Stimulated activated CD4-positive, alpha-beta T cell treated with anti-CD3 and anti-CD28 coated beads, Interleukin-4, amount 100 ng/mL, for 1 hour (primary cell): ENCODE measurements around the gene PLEKHG5.

ENCODE experiments used
- DNase-seq: peaks from one replicate; pipeline ENCODE4 v3.0.0-alpha.2; 2020

The PLEKHG5 gene

GRCh38 chr1:6491480-6491962, at the start of gene PLEKHG5:
Gene PLEKHG5, minus strand, starts transcription at chr1:6491667. Its CDS starts 14,096 bp downstream, at chr1:6477571.
- no peak for DNase-seq

DNA sequence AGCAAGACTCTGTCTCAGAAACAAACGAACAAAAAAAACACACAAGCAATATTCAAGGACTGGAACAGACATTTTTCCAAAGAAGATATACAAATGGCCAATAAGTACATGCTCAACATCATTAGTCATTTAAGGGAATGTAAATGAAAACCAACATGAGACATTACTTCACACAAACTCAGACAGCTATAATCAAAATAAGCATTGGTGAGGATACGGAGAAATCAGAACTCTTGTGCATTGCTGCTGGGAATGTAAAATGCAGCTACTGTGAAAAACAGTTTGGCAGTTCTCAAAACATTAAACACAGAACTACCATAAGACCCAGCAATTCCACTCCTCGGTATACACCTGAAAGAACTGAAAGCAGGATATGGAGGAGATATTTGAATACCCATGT, 47.5 kb upstream of the PLEKHG5 start:
- DNase-seq, result no peak

- no peak for DNase-seq
Observed at GRCh38 chr1:6536291-6536690, 44.8 kb upstream of the PLEKHG5 start.

- DNase-seq, result no peak
Observed at GRCh38 chr1:6535214-6535613, 43.7 kb upstream of the PLEKHG5 start.

- DNase-seq, result no peak
Observed at GRCh38 chr1:6534248-6534822, 42.9 kb upstream of the PLEKHG5 start.

GRCh38 chr1:6531996-6532395, 40.5 kb upstream of the PLEKHG5 start:
- no peak for DNase-seq

DNA sequence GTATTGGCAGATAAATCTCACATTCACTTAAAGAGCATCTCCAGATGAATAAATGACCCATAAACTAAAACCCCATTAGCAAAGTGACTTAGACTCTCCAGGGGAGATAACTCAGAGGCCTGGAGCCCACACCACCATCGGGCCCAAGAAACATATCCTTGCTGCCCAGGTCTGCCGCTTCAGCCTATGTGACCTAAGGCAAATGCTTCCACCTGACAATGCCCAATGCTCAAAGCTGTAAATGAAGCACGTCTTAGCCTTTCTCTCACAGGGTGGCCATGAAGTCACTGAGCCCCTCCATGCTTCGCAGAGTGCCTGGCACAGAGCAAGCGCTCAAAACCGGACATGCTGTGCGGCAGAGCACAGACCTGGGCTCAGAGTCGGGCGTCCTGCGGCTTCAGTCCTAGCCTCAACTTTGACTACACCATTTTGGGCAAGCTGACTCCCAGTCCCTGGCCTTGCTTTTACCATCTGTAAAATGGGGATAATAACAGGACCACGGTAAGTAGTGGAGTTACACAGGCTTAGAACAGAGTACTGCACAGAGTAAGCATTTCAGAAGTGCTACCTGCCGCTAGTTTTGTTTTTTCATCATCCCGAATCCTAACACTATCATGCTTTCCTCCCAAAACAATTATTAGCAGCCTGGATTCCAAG, 39.2 kb upstream of the PLEKHG5 start:
- DNase-seq, result no peak

GRCh38 chr1:6528492-6528891, 37.0 kb upstream of the PLEKHG5 start:
- DNase-seq, result no peak

- DNase-seq, result no peak
Observed at GRCh38 chr1:6526316-6526715, 34.8 kb upstream of the PLEKHG5 start.

- no peak for DNase-seq
Observed at GRCh38 chr1:6523566-6523965, 32.1 kb upstream of the PLEKHG5 start.

DNA sequence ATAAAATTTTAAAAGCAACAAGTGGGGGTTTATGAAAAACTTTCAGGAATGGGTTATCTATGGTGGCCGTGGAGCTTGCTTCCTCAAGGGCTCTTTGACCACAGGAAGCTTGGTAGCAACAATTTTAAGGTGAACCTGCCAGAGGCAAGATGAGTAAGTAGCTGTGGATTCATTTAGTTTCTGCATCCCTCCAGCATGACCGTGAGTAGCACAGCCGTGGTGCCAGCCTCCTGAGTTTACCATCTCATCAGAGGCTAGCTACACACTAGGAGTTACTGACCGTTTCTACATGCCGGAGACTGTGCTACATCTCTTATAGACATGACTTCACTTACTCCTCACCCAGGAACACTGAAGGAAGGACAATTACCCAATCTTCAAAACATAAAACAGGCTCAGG, 30.1 kb upstream of the PLEKHG5 start:
- DNase-seq, result no peak

GRCh38 chr1:6519935-6520671, 28.6 kb upstream of the PLEKHG5 start:
- no peak for DNase-seq

DNA sequence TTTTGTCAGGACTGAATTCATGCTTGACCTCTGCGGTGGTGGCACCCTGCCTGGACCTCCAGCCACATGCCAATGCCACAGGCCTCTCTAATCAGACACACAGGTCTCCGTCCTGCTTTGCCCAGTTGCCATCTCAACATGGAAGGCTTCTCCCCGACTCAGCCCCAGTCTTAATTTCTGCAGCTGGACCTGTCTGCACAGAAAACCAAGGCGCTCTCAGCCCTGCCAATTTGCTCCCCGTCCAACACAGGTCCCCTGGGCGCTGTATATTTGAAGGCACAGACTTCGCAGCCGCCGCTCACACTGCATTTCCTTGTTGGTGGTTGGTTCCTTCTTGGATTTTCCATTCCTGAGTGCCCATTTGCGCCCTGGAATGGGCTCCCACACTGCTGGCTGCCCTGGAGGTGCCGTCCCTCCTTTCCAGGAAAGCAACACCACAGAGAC, 28.0 kb upstream of the PLEKHG5 start:
- no peak for DNase-seq

DNA sequence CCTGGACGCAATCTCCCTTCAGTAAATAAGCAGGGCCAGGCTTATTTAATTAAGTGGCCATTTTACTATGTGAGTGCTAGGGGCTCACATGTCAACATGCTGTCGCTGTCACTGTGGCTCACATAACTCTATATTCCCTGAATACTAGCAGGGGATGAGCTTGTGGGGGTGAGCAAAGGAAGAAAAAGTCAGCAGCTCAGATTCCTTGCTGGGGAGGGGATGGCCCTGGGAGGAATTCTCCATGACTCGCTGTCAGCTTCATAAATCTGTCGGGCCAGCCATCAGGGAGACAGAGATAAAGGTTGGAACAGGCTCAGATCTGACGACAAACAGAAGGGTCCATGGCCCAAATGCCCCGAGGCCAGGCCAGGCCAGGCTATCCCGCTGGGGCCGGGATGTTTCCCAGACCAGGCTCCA, 26.0 kb upstream of the PLEKHG5 start:
- DNase-seq, result no peak

- DNase-seq, result no peak
Observed at GRCh38 chr1:6515771-6516170, 24.3 kb upstream of the PLEKHG5 start.

DNA sequence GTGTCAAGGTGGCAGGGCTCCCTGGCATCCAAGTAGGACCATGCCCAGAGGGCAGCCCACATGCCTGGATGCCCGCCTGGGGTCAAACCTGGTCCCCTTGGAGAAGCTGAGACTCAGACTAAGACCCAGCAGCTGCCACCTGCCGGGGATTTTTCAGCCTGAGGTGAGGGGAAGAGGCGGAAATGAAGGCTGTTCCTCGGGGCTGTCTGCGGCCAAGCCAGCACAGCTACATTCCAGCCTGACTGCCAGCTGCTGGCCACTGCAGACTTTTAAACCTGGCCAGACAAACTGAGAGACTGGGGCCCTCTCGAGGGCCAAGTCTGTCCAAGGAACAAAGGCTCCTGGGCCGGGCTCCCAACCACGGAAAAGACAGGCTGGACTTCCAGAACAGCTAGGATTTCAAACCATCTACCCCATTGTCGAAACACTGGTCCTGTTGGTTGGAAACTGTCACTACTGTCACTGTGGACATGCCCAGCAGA, 21.9 kb upstream of the PLEKHG5 start:
- DNase-seq, result no peak

DNA sequence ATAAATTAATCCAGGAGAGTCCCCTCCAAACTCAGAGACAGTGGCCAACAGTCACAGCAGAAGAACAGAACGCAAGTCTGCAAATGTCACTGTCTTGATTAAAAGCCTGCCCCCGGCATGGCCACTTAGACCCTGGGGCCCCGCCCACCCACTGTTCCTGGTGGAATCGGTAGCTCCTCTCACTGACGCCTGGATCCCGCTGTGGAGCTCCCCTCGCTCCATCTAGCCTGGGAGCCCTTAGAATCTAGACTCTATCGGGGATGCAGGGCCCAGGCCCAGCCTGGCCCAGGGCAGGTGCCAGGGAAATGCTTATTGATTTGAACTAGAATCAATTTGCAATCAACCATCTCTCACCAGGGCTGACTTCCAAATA, 21.4 kb upstream of the PLEKHG5 start:
- no peak for DNase-seq

DNA sequence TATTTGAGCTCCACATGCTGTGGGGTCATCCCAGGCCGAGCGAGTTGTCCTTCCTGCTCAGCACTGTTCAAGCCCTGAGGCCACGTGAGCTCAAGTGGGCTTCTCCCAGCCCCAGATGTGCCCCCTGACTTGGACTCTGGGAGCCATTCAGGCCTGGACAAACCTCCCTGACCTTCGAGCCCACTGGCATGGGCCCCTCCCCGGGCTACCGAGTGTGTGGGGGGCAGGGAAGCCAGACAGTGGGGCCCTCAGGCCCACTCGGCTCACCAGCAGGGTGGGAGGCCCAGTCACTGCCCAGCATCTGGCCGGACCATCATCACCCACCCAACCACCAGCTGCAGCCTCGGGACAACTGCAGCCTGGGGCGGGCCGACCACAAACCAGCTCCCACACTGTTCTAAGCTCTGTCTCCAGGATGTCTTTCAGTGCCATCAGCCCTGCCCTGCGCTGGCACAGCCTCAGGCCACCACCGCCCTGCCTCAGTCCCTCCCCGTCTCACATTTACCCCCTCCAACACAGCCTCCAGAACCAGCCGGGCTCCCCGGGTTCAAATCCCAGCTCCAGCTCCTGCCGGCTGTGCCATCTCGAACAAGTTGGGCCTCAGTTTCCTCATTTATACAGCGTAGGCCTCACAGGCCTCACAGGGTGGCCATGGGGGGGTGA, 20.9 kb upstream of the PLEKHG5 start:
- DNase-seq, result no peak

- no peak for DNase-seq
Observed at GRCh38 chr1:6511561-6512244, 20.2 kb upstream of the PLEKHG5 start.

DNA sequence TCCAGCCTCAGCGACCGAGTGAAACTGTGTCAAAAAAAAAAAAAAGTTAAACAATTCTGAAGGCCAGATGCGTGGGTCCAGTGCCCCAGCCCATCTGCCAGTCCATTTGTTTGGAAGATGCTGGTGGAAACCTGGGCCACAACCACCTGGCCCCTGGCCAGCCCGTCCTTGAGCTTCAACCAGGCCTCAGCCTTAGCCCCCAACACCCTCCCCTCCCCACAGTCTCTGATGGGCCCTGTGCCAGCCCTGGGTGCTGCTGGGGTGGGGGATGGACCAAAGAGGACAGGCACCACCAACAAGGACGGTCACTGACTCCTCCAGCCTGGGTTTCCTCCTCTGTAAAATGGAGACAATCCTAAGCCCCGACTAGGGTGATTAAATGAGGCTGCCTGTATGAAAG, 19.6 kb upstream of the PLEKHG5 start:
- no peak for DNase-seq

DNA sequence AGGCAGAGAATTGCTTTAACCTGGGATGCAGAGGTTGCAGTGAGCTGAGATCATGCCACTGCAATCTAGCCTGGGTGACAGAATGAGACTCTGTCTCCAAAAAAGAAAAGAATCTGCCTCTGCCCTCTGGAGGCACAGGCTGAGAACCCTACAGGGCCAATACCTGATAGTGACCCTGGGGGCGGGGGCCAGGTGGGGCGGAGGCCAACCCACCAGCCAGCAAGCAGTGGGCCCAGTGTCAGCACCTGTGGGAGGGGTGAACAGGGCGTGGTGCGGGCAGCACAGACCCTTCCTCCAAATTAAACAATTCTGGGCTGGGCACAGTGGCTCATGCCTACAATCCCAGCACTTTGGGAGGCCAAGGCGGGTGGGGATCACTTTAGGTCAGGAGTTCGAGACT, 19.0 kb upstream of the PLEKHG5 start:
- no peak for DNase-seq

GRCh38 chr1:6509919-6510291, 18.4 kb upstream of the PLEKHG5 start:
- no peak for DNase-seq
